Measurements from ENCODE around the gene USP37.
A peak's percentile ranks its signal among the peaks of the same experiment; 100 is the strongest.
"Not testable (repeated sequence)": the region's sequence is repeated elsewhere in the genome, so short reads cannot be mapped to it uniquely, and the experiment has no call there.

Gene USP37

GRCh38 chr2:218555527-218555926 lies 12.6 kb downstream of the USP37 start:
- no peak for DNase-seq (ENCODE audit: low spot score)

- not testable (repeated sequence) for DNase-seq (ENCODE audit: low spot score)
Measured at GRCh38 chr2:218554225-218554624, 13.9 kb downstream of the USP37 start.

- DNase-seq (ENCODE audit: low spot score) = no peak
Measured at GRCh38 chr2:218547978-218548377, 20.2 kb downstream of the USP37 start.

- DNase-seq (ENCODE audit: low spot score) = no peak
Measured at GRCh38 chr2:218547511-218547910, 20.6 kb downstream of the USP37 start.

GRCh38 chr2:218546012-218546411 lies 22.1 kb downstream of the USP37 start:
- DNase-seq (ENCODE audit: low spot score) = no peak

- no peak for DNase-seq (ENCODE audit: low spot score)
Measured at GRCh38 chr2:218540015-218540414, 28.1 kb downstream of the USP37 start.

GRCh38 chr2:218536804-218537494 lies 31.2 kb downstream of the USP37 start:
- DNase-seq (ENCODE audit: low spot score) = no peak

GRCh38 chr2:218529990-218530389 lies 38.2 kb downstream of the USP37 start:
- DNase-seq (ENCODE audit: low spot score) = no peak

- not testable (repeated sequence) for DNase-seq (ENCODE audit: low spot score)
Measured at GRCh38 chr2:218528409-218528808, 39.7 kb downstream of the USP37 start.

GRCh38 chr2:218523651-218524050 lies 44.5 kb downstream of the USP37 start:
- no peak for DNase-seq (ENCODE audit: low spot score)

- no peak for DNase-seq (ENCODE audit: low spot score)
Measured at GRCh38 chr2:218518876-218519275, 49.3 kb downstream of the USP37 start.

- DNase-seq (ENCODE audit: low spot score) = peak; percentile 57
Measured at GRCh38 chr2:218517434-218518206, 50.5 kb downstream of the USP37 start.

- no peak for DNase-seq (ENCODE audit: low spot score)
Measured at GRCh38 chr2:218516614-218517013, 51.5 kb downstream of the USP37 start.

- DNase-seq (ENCODE audit: low spot score) = no peak
Measured at GRCh38 chr2:218513676-218514075, 54.5 kb downstream of the USP37 start.

- no peak for DNase-seq (ENCODE audit: low spot score)
Measured at GRCh38 chr2:218508299-218508698, 59.9 kb downstream of the USP37 start.

- no peak for DNase-seq (ENCODE audit: low spot score)
Measured at GRCh38 chr2:218505754-218506371, 62.3 kb downstream of the USP37 start.

- no peak for DNase-seq (ENCODE audit: low spot score)
Measured at GRCh38 chr2:218501665-218502064, 66.5 kb downstream of the USP37 start.

- no peak for DNase-seq (ENCODE audit: low spot score)
Measured at GRCh38 chr2:218500501-218501060, 67.6 kb downstream of the USP37 start.

- no peak for DNase-seq (ENCODE audit: low spot score)
Measured at GRCh38 chr2:218485986-218486667, 82.0 kb downstream of the USP37 start.

- DNase-seq (ENCODE audit: low spot score) = no peak
Measured at GRCh38 chr2:218482651-218483050, 85.5 kb downstream of the USP37 start.

GRCh38 chr2:218479595-218479994 lies 88.6 kb downstream of the USP37 start:
- DNase-seq (ENCODE audit: low spot score) = no peak

GRCh38 chr2:218478544-218478943 lies 89.6 kb downstream of the USP37 start:
- DNase-seq (ENCODE audit: low spot score) = no peak

All from putamen (tissue), 1 donor.